NCI-H2196 treated with DMSO at 0.1 percent for 48 hours (cell line): Measurements from ENCODE around the gene SRGAP3.

ENCODE experiments used
- DNase-seq: peaks from one replicate; lab custom pipeline; 2025; ENCODE audit not compliant: unreplicated experiment; lab: John Stamatoyannopoulos, UW

The SRGAP3 gene

DNA sequence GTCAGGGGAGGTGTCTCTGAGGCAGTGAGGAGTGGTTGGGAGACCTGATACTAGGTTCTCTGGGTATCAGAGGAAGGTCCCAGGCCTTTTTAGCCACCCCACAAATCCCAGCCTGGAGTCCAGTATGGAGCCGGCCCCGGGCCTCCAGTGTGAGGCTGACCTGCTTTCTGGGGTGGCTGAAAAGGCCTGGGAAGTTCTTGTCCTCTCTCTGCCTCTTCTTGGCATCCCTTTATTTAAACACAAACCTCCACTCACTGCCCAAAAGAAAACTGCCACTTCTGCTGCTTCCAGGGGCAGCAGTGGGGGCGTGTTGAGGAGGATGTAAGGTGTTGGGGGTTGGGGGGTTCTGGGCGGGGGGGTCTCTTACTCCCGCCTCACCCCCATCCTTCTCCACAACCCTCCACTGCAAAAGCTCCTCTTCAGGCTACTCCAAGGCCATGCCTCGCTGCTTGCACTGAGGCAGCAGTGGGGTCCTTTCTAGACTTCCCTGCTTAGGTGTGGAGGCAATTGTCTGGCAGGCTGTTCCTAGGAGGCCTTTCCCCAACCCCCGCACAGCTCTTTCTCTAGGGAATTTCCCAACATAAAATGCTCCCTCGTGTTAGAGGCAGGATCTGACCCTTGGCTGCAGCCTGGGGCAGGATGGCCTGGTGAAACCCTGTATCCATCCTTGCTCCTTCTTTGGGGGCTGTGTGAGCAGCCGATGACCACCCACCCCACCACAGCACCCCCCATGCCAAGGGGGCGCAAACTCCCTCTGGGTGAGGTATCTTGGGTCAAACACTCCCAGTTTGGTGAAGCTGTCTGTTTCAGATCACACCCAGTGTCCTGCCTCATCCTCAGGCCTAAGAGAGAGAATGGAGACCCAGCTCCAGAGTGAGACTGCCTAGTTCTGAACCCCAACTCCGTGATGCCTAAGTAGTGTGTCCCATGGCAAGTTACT lies 274.1 kb downstream of the SRGAP3 start:
- no peak for DNase-seq

DNA sequence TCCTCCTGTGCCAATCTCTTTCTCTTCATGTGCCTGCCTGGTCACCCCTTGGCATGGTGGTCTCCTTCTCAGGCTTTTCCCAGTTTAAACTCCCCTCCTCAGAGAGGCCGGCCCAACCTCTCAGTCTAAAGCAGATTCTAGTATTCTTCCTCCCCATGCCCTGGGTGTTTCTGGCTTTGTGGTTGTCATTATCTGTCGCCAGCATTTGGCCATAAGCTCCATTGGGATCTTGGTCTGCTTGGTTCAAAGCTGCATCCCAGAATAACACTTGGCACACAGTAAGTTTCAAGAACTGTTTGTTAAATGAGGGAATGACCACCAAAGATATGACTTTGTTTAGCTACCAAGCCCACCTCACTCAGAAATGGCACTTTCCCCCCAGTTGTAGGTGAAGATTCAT lies 275.0 kb downstream of the SRGAP3 start:
- no peak for DNase-seq

- DNase-seq = no peak
These were observed 276.8 kb downstream of the SRGAP3 start for GRCh38 chr3:8972639-8973038.

DNA sequence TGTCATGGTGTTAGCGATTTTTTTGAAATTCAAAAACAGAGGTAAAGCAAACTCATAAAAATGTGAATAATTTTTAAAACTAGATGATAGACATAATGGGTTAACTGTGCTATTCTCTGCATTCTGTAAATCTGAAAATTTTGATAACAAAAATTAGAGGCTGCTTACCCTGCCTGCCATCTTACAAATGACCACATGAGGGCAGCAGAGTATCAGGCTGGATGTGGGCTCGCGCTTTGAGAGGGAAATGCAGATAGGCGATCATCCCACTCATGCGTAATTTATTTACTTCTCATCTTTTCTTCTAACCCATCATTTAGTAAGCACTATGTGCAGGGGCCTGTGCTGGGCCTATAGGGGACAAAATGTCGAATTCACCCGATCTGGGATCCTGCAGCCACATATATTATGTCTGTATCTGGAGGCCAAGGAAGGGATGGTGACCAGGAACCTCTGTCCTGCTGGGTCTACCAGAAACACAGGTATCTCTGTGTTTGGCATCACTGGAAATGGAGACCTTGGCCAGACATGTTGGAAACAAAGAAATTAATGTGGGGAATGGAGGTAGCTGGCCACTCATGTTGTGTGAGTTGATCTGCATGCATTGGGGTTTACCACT lies 278.4 kb downstream of the SRGAP3 start:
- no peak for DNase-seq

DNA sequence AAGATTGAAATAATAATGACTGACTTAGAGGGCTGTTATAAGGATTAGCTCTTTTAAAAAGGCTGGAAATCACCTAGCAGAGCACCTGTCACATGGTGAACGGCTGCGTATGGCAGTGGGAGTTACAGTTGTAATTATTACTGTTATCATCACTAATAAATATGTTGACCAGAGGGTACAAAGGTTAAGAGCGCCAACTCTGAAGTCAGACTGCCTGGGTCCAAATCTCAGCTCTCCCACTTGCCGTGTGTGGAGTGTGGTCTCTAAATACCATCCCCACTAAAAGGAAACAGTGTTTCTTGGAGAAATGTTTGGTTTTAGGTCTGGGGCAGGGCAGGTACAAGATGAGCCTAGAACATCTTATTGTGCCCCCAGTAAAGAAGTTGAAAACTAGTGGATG lies 280.2 kb downstream of the SRGAP3 start:
- DNase-seq = no peak

GRCh38 chr3:8968375-8968882 lies 281.0 kb downstream of the SRGAP3 start:
- no peak for DNase-seq

DNA sequence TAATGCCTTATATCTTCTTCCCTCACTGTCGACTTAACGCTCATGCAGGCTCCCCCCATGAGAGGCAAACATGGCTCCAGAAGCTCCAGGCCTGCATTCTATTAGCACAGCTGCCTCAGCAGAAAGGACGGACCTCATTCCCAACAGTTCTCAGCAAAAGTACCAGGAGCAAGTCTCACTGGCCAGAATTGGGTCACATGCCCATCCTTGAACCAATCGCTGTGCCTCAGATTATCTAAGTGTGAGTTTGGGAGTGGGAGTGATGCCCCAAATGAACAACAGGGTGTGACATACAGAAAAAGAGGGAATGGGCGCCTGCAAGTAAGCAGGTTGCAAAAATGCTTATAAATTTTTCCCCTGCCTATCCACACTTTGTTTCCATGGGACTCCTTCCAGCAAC lies 281.9 kb downstream of the SRGAP3 start:
- no peak for DNase-seq

DNA sequence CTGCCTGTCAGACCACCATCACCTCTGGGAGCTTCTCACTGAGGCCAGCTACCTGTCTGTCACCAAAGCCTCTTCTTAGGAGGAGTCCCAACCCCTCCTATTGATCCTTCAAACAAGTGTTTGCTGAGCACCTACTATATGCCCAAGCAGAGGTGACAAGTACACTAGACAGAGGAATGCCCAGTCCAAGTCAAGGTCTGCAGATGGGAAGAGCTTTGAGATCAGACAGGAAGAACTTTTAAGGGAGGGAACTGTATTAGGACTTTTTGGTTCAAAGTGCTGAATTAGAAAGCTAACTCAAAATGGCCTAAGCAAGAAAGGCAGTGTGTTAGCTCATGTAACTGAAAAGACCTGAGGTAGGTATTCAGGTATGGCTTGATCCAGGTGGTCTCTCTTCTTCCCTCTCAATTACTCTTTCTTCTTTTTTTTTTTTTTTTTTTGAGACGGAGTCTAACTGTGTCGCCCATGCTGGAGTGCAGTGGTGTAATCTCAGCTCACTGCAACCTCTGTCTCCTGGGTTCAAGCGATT lies 282.6 kb downstream of the SRGAP3 start:
- no peak for DNase-seq

- no peak for DNase-seq
These were observed 283.2 kb downstream of the SRGAP3 start for GRCh38 chr3:8966150-8966819.

GRCh38 chr3:8964436-8965370 lies 284.7 kb downstream of the SRGAP3 start:
- no peak for DNase-seq

- DNase-seq = peak; percentile 42
These were observed 286.2 kb downstream of the SRGAP3 start, which contains the start of gene RAD18 for GRCh38 chr3:8963137-8963853. Gene RAD18, minus strand, starts transcription at chr3:8963472. Its CDS starts 87 bp downstream, at chr3:8963385.

GRCh38 chr3:8962226-8962861 lies 287.1 kb downstream of the SRGAP3 start:
- DNase-seq = no peak

- DNase-seq = no peak
These were observed 289.8 kb downstream of the SRGAP3 start for GRCh38 chr3:8959668-8960067.

DNA sequence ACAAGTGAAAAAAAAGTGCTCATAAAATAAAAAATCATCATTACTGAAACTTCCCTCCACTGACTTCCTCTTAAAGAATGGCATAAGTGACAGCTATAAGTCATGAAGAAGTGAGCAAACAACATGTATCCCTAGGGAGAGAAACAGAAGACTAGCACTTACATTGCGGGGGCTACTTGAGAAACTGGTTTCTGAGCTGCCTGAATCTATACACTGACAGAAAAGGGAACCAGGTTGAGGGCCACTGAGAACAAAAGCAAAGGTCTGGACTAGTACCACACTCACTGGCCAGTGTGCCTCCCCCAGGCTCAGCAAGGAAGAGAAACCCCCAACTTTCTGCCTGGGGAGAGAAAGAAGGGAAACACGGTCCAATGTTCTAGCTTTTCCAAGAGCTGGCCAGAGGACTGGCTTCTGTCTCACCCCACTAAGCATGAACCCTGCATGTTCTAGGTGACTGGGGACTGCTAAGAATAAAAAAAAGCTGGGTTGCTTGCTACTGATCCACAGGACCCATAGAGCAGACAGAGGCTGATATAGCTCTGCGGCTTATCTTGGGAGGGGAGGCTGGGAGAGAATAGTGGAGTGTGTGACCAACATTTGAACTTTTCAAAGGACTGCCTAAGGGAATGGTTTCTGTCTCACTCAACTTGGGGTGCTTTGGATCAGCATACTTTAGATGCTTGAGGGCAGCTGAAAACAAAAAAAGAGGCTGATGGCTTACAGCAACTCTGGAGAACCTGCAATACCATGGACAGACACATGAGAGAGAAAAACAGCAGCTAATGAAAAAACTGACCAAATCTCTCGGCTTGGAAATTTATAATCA lies 294.3 kb downstream of the SRGAP3 start:
- no peak for DNase-seq

DNA sequence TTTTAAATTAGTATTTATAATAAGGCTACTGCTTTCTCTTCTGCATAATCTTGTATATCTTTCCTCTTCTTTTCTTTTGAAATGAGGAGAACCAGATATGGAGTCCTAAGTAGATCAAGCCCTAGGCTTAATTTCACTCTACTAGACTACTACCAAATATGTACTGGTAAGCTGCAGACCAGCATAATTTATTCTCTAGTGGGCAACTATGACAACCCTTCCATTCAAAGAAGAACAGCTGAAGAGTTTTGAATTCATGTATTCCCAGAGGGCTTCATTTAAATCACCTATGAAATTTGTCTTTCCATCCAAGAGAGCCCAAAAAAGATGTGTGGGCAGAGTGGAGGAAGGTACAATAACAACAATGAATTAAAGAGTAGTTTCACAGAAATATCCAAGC lies 296.1 kb downstream of the SRGAP3 start:
- DNase-seq = no peak

- no peak for DNase-seq
These were observed 297.3 kb downstream of the SRGAP3 start for GRCh38 chr3:8952130-8952529.

GRCh38 chr3:8945890-8946600 lies 303.4 kb downstream of the SRGAP3 start:
- no peak for DNase-seq
